HEK293 (cell line): Measurements from ENCODE around the gene SLC9A5.

Source experiments
- CTCF ChIA-PET: fragments of 350-600 bp; formaldehyde crosslinking; extraction: SDS; loops from one replicate; lab custom pipeline; 2021; ENCODE audit warnings: antibody characterized with exemption; lab: Yijun Ruan, JAX
- POLR2A ChIA-PET: fragments of 300-600 bp; formaldehyde crosslinking; extraction: SDS; loops from one replicate; lab custom pipeline; 2020; ENCODE audit warnings: antibody characterized with exemption, inconsistent platforms; lab: Yijun Ruan, JAX
- H3K27ac ChIP-seq: fragments of 200-500 bp; sonication (Bioruptor generic); 2 replicates; pipeline ENCODE4 v1.5.1; 2014; ENCODE audit warnings: low read depth, low read length, control low read depth, inconsistent platforms; ENCODE audit errors: extremely low read depth
- H3K36me3 ChIP-seq, 2 experiments: fragments of 200-500 bp in 1 of 2; sonication (Bioruptor generic) in 1 of 2; 1 replicate in 1 of 2; 2 replicates in 1 of 2; pipeline ENCODE4 v1.5.1; 2014 to 2017; ENCODE audit warnings: inconsistent platforms in 2 of 2, low read length in 2 of 2; ENCODE audit not compliant: control insufficient read depth in 2 of 2, insufficient read depth in 1 of 2
- H3K4me1 ChIP-seq: fragments of 200-500 bp; sonication (Bioruptor generic); 2 replicates; pipeline ENCODE4 v1.5.1; 2014; ENCODE audit warnings: mild to moderate bottlenecking, low read length, inconsistent platforms; ENCODE audit not compliant: control insufficient read depth, insufficient read depth
- H3K4me3 ChIP-seq: 2 replicates; pipeline ENCODE4 v1.5.1; 2011; ENCODE audit warnings: low read depth, mild to moderate bottlenecking, control low read depth, low read length, moderate library complexity
- H3K9me3 ChIP-seq: fragments of 200-500 bp; sonication (Bioruptor generic); 2 replicates; pipeline ENCODE4 v1.5.1; 2014; ENCODE audit warnings: low read depth, low read length, inconsistent platforms; ENCODE audit not compliant: control insufficient read depth, insufficient read depth
- GFI1B ChIP-seq: fragments of 450-650 bp; formaldehyde crosslinking; IDR thresholded peaks from 2 replicates; pipeline ENCODE4 v1.5.1; 2016; ENCODE audit warnings: missing biosample characterization, missing genetic modification characterization
- HOXD13 ChIP-seq: sonication (generic); formaldehyde crosslinking; IDR thresholded peaks from 2 replicates; pipeline ENCODE4 v1.8.0; 2022; ENCODE audit warnings: missing genetic modification reagents, borderline replicate concordance
- IKZF3 ChIP-seq: fragments of 450-650 bp; IDR thresholded peaks from 2 replicates; pipeline ENCODE4 v1.5.0; 2018; ENCODE audit warnings: missing biosample characterization, mild to moderate bottlenecking, missing genetic modification characterization, moderate library complexity
- MYNN ChIP-seq: fragments of 450-650 bp; formaldehyde crosslinking; IDR thresholded peaks from 2 replicates; pipeline ENCODE4 v1.5.1; 2016; ENCODE audit warnings: missing biosample characterization, missing genetic modification characterization, borderline replicate concordance
- PBX3 ChIP-seq: sonication (generic); formaldehyde crosslinking; IDR thresholded peaks from 2 replicates; pipeline ENCODE4 v1.8.1; 2022; ENCODE audit warnings: mild to moderate bottlenecking, moderate library complexity, missing genetic modification reagents
- TRIM28 ChIP-seq: IDR thresholded peaks from 2 replicates; pipeline ENCODE4 v1.6.1; 2011; ENCODE audit warnings: low read length, control low read depth, borderline replicate concordance
- ZFHX2 ChIP-seq: fragments of 450-650 bp; formaldehyde crosslinking; conservative IDR thresholded peaks from 2 replicates; pipeline ENCODE4 v1.5.1; 2016; ENCODE audit warnings: missing biosample characterization, missing genetic modification characterization
- ZNF114 ChIP-seq: fragments of 450-650 bp; formaldehyde crosslinking; IDR thresholded peaks from 2 replicates; pipeline ENCODE4 v1.5.0; 2017; ENCODE audit warnings: missing biosample characterization, missing genetic modification characterization
- ZNF174 ChIP-seq: fragments of 450-650 bp; formaldehyde crosslinking; IDR thresholded peaks from 2 replicates; pipeline ENCODE4 v1.5.0; 2017; ENCODE audit warnings: missing biosample characterization, mild to moderate bottlenecking, missing genetic modification characterization
- ZNF175 ChIP-seq: fragments of 450-650 bp; formaldehyde crosslinking; IDR thresholded peaks from 2 replicates; pipeline ENCODE4 v1.5.1; 2016; ENCODE audit warnings: missing biosample characterization, missing genetic modification characterization
- ZNF184 ChIP-seq: fragments of 450-650 bp; IDR thresholded peaks from 2 replicates; pipeline ENCODE4 v1.5.1; 2018; ENCODE audit warnings: missing biosample characterization, mild to moderate bottlenecking, missing genetic modification characterization
- ZNF324 ChIP-seq: fragments of 450-650 bp; formaldehyde crosslinking; IDR thresholded peaks from 2 replicates; pipeline ENCODE4 v1.5.1; 2016; ENCODE audit warnings: missing biosample characterization, missing genetic modification characterization
- ZNF354C ChIP-seq: fragments of 450-650 bp; formaldehyde crosslinking; IDR thresholded peaks from 2 replicates; pipeline ENCODE4 v1.5.1; 2016; ENCODE audit warnings: missing biosample characterization, missing genetic modification characterization, low read depth, borderline replicate concordance
- ZNF398 ChIP-seq: fragments of 450-650 bp; formaldehyde crosslinking; IDR thresholded peaks from 2 replicates; pipeline ENCODE4 v1.5.1; 2017; ENCODE audit warnings: missing biosample characterization, missing genetic modification characterization
- ZNF433 ChIP-seq: fragments of 450-650 bp; formaldehyde crosslinking; IDR thresholded peaks from 2 replicates; pipeline ENCODE4 v1.5.1; 2016; ENCODE audit warnings: missing biosample characterization, missing genetic modification characterization, low read depth
- ZNF473 ChIP-seq: fragments of 450-650 bp; formaldehyde crosslinking; IDR thresholded peaks from 2 replicates; pipeline ENCODE4 v1.5.1; 2017; ENCODE audit warnings: missing biosample characterization, missing genetic modification characterization
- ZNF488 ChIP-seq: fragments of 450-650 bp; formaldehyde crosslinking; IDR thresholded peaks from 2 replicates; pipeline ENCODE4 v1.5.1; 2016; ENCODE audit warnings: missing biosample characterization, missing genetic modification characterization
- ZNF530 ChIP-seq: fragments of 450-650 bp; formaldehyde crosslinking; IDR thresholded peaks from 2 replicates; pipeline ENCODE4 v1.5.1; 2016; ENCODE audit warnings: low read depth, missing biosample characterization, missing genetic modification characterization
- ZNF548 ChIP-seq: fragments of 450-650 bp; formaldehyde crosslinking; IDR thresholded peaks from 2 replicates; pipeline ENCODE4 v1.5.1; 2016; ENCODE audit warnings: missing biosample characterization, missing genetic modification characterization
- ZNF555 ChIP-seq: fragments of 450-650 bp; formaldehyde crosslinking; conservative IDR thresholded peaks from 2 replicates; pipeline ENCODE4 v1.5.1; 2017; ENCODE audit warnings: missing biosample characterization, mild to moderate bottlenecking, missing genetic modification characterization, inconsistent platforms
- ZNF580 ChIP-seq: fragments of 450-650 bp; formaldehyde crosslinking; IDR thresholded peaks from 2 replicates; pipeline ENCODE4 v1.5.1; 2016; ENCODE audit warnings: missing biosample characterization, missing genetic modification characterization
- ZNF596 ChIP-seq: fragments of 450-650 bp; IDR thresholded peaks from 2 replicates; pipeline ENCODE4 v1.5.0; 2018; ENCODE audit warnings: missing biosample characterization, mild to moderate bottlenecking, missing genetic modification characterization, moderate library complexity
- ZNF600 ChIP-seq: fragments of 450-650 bp; formaldehyde crosslinking; IDR thresholded peaks from 2 replicates; pipeline ENCODE4 v1.5.1; 2016; ENCODE audit warnings: missing biosample characterization, missing genetic modification characterization
- ZNF645 ChIP-seq: fragments of 450-650 bp; formaldehyde crosslinking; IDR thresholded peaks from 2 replicates; pipeline ENCODE4; 2016; ENCODE audit warnings: missing biosample characterization, missing genetic modification characterization
- ZNF658 ChIP-seq: fragments of 450-650 bp; formaldehyde crosslinking; IDR thresholded peaks from 2 replicates; pipeline ENCODE4; 2016; ENCODE audit warnings: missing biosample characterization, missing genetic modification characterization
- ZNF692 ChIP-seq: fragments of 450-650 bp; formaldehyde crosslinking; IDR thresholded peaks from 2 replicates; pipeline ENCODE4 v1.5.1; 2016; ENCODE audit warnings: missing biosample characterization, missing genetic modification characterization
- ZNF768 ChIP-seq: fragments of 450-650 bp; formaldehyde crosslinking; IDR thresholded peaks from 2 replicates; pipeline ENCODE4 v1.5.1; 2018; ENCODE audit warnings: missing biosample characterization, mild to moderate bottlenecking, missing genetic modification characterization
- ZNF777 ChIP-seq: fragments of 450-650 bp; formaldehyde crosslinking; IDR thresholded peaks from 2 replicates; pipeline ENCODE4 v1.5.1; 2017; ENCODE audit warnings: missing biosample characterization, missing genetic modification characterization, borderline replicate concordance
- ZNF792 ChIP-seq: fragments of 450-650 bp; formaldehyde crosslinking; IDR thresholded peaks from 2 replicates; pipeline ENCODE4 v1.5.1; 2016; ENCODE audit warnings: missing biosample characterization, missing genetic modification characterization
- ZNF830 ChIP-seq: fragments of 450-650 bp; IDR thresholded peaks from 2 replicates; pipeline ENCODE4 v1.5.0; 2018; ENCODE audit warnings: missing biosample characterization, missing genetic modification characterization, low read depth, mild to moderate bottlenecking, moderate library complexity
- ZSCAN30 ChIP-seq: fragments of 450-650 bp; IDR thresholded peaks from 2 replicates; pipeline ENCODE4 v1.5.1; 2018; ENCODE audit warnings: missing biosample characterization, mild to moderate bottlenecking, missing genetic modification characterization, moderate library complexity
- ZXDB ChIP-seq: fragments of 450-650 bp; formaldehyde crosslinking; IDR thresholded peaks from 2 replicates; pipeline ENCODE4 v1.5.1; 2016; ENCODE audit warnings: missing biosample characterization, missing genetic modification characterization

Gene SLC9A5

GRCh38 chr16:67211674-67212073 lies 37.1 kb upstream of the SLC9A5 start:
- no peak overlapping the region for H3K27ac ChIP-seq
- ChIA-PET POLR2A (interaction anchor here (1.4 kb wide), 1 partner anchor 15 kb away, joined by 5 read pairs; the partner anchor contains the start of gene TMEM208), CTCF (interaction anchor here (1.1 kb wide), 1 partner anchor 194 kb away, joined by 3 read pairs; no protein-coding TSS in a partner anchor)
- H3K9me3 ChIP-seq = no peaks in the 10 kb centered on the region
- H3K4me3 ChIP-seq = no peak overlapping the region
- H3K36me3 ChIP-seq = peaks cover 0 to 9% of the 10 kb centered on the region in 2 experiments; a peak in 2 of 3 replicates
- TF ChIP-seq ZNF600 (tag by site-specific recombination) (no peak), IKZF3 (tag by site-specific recombination) (no peak), ZNF324 (tag by site-specific recombination) (no peak), TRIM28 (no peak), GFI1B (tag by site-specific recombination) (no peak), ZNF548 (tag by site-specific recombination) (no peak), ZNF114 (tag by site-specific recombination) (no peak), ZNF354C (tag by site-specific recombination) (no peak), ZNF645 (no peak), ZNF658 (tag by site-specific recombination) (no peak), ZNF692 (tag by site-specific recombination) (no peak), ZNF580 (no peak), ZNF433 (no peak), ZNF174 (tag by site-specific recombination) (no peak), ZNF488 (tag by site-specific recombination) (no peak), ZNF555 (tag by site-specific recombination) (no peak), ZNF184 (tag by site-specific recombination) (no peak), ZNF768 (tag by site-specific recombination) (no peak), ZNF398 (tag by site-specific recombination) (no peak), HOXD13 (CRISPR knock-in tag) (no peak)
- no peaks in the 10 kb centered on the region for H3K4me1 ChIP-seq

- ChIA-PET CTCF (interaction anchor here (0.6 to 1.1 kb wide), 3 partner anchors 19 to 253 kb away, joined by 3 to 4 read pairs (median 3); no protein-coding TSS in a partner anchor), POLR2A (no interaction called here)
- Histone ChIP-seq H3K4me1 (no peaks in the 10 kb centered on the region), H3K27ac (no peak overlapping the region), H3K4me3 (no peak overlapping the region), H3K9me3 (no peaks in the 10 kb centered on the region), H3K36me3 (peaks cover 0 to 7% of the 10 kb centered on the region in 2 experiments; a peak in 2 of 3 replicates)
- TF ChIP-seq ZNF777 = no peak
- TF ChIP-seq ZNF792 = no peak
- TF ChIP-seq ZXDB (tag by site-specific recombination) = no peak
- no peak for TF ChIP-seq ZNF175
- TF ChIP-seq MYNN (tag by site-specific recombination) = no peak
- no peak for TF ChIP-seq ZNF530 (tag by site-specific recombination)
- no peak for TF ChIP-seq ZNF830 (tag by site-specific recombination)
- TF ChIP-seq ZFHX2 = no peak
- TF ChIP-seq ZNF184 (tag by site-specific recombination) = no peak
- no peak for TF ChIP-seq PBX3 (CRISPR knock-in tag)
- TF ChIP-seq ZNF473 (tag by site-specific recombination) = no peak
- no peak for TF ChIP-seq ZNF596
- TF ChIP-seq ZSCAN30 = no peak
Observed at GRCh38 chr16:67212766-67213165, 36.0 kb upstream of the SLC9A5 start.
